D341Med (cell line): ENCODE results near the gene BIRC7.

Experiments used
- DNase-seq: peaks from one replicate; pipeline ENCODE4 v3.0.0; 2012; ENCODE audit warnings: low spot score

BIRC7 gene

GRCh38 chr20:63265891-63266515 is 30.3 kb downstream of the BIRC7 start:
- no peak for DNase-seq

- DNase-seq: no peak
Measured at GRCh38 chr20:63267691-63268090, 32.0 kb downstream of the BIRC7 start.

- peak; percentile 81 for DNase-seq
Measured at GRCh38 chr20:63268256-63268655, 32.6 kb downstream of the BIRC7 start.

- DNase-seq: no peak
Measured at GRCh38 chr20:63268671-63269439, 33.1 kb downstream of the BIRC7 start.

GRCh38 chr20:63269724-63270123 is 34.0 kb downstream of the BIRC7 start:
- DNase-seq: no peak

GRCh38 chr20:63270606-63271325 is 35.1 kb downstream of the BIRC7 start:
- DNase-seq: no peak

- peak; percentile 99 for DNase-seq
Measured at GRCh38 chr20:63272105-63273058, 36.7 kb downstream of the BIRC7 start, which contains the start of gene ARFGAP1. TSS of gene ARFGAP1 (plus strand) at chr20:63272813. CDS start at chr20:63275581, 2,768 bp downstream.

GRCh38 chr20:63273059-63273579 is 37.4 kb downstream of the BIRC7 start:
- no peak for DNase-seq

- no peak for DNase-seq
Measured at GRCh38 chr20:63273635-63274380, 38.1 kb downstream of the BIRC7 start.

GRCh38 chr20:63274381-63275228 is 38.9 kb downstream of the BIRC7 start:
- DNase-seq: no peak

GRCh38 chr20:63275825-63276224 is 40.1 kb downstream of the BIRC7 start:
- DNase-seq: no peak

GRCh38 chr20:63276956-63277355 is 41.3 kb downstream of the BIRC7 start:
- no peak for DNase-seq

GRCh38 chr20:63277466-63278272 is 42.0 kb downstream of the BIRC7 start:
- no peak for DNase-seq

- DNase-seq: no peak
Measured at GRCh38 chr20:63278661-63279060, 43.0 kb downstream of the BIRC7 start.

- DNase-seq: no peak
Measured at GRCh38 chr20:63279931-63280330, 44.2 kb downstream of the BIRC7 start.

- DNase-seq: no peak
Measured at GRCh38 chr20:63280371-63280770, 44.7 kb downstream of the BIRC7 start.

- DNase-seq: peak; percentile 75
Measured at GRCh38 chr20:63280929-63281545, 45.3 kb downstream of the BIRC7 start.
